DMS114 treated with DMSO at 0.1 percent for 48 hours (cell line): ENCODE measurements around the gene TBX20.

Experiments used
- DNase-seq: peaks from one replicate; lab custom pipeline; 2025; ENCODE audit not compliant: unreplicated experiment; lab: John Stamatoyannopoulos, UW

Gene TBX20

GRCh38 chr7:35253710-35254495 lies at the start of gene TBX20:
Gene TBX20 (minus strand): TSS chr7:35254100. CDS start chr7:35253620, 480 bp downstream.
- DNase-seq: peak; percentile 51

- no peak for DNase-seq
These were observed 35.5 kb upstream of the TBX20 start for GRCh38 chr7:35289376-35289775.

GRCh38 chr7:35286986-35287385 lies 33.1 kb upstream of the TBX20 start:
- no peak for DNase-seq

- no peak for DNase-seq
These were observed 32.5 kb upstream of the TBX20 start for GRCh38 chr7:35286422-35286821.

GRCh38 chr7:35285799-35286198 lies 31.9 kb upstream of the TBX20 start:
- DNase-seq: no peak

- no peak for DNase-seq
These were observed 27.0 kb upstream of the TBX20 start for GRCh38 chr7:35280902-35281301.

GRCh38 chr7:35277359-35277758 lies 23.5 kb upstream of the TBX20 start:
- DNase-seq: no peak

- DNase-seq: no peak
These were observed 18.3 kb upstream of the TBX20 start for GRCh38 chr7:35272246-35272645.

- no peak for DNase-seq
These were observed 15.1 kb upstream of the TBX20 start for GRCh38 chr7:35268953-35269352.

GRCh38 chr7:35267411-35267810 lies 13.5 kb upstream of the TBX20 start:
- no peak for DNase-seq

GRCh38 chr7:35263396-35263795 lies 9.5 kb upstream of the TBX20 start:
- DNase-seq: no peak

GRCh38 chr7:35261476-35262285 lies 7.8 kb upstream of the TBX20 start:
- no peak for DNase-seq

GRCh38 chr7:35261041-35261440 lies 7.1 kb upstream of the TBX20 start:
- no peak for DNase-seq

- DNase-seq: no peak
These were observed 6.3 kb upstream of the TBX20 start for GRCh38 chr7:35260246-35260645.

GRCh38 chr7:35259523-35259908 lies 5.6 kb upstream of the TBX20 start:
- DNase-seq: no peak

GRCh38 chr7:35258868-35259522 lies 5.1 kb upstream of the TBX20 start:
- no peak for DNase-seq

GRCh38 chr7:35258125-35258867 lies 4.4 kb upstream of the TBX20 start:
- DNase-seq: no peak

GRCh38 chr7:35257251-35258124 lies 3.6 kb upstream of the TBX20 start:
- DNase-seq: no peak

- DNase-seq: no peak
These were observed 2.6 kb upstream of the TBX20 start for GRCh38 chr7:35256256-35257175.
